GM15510 (cell line): ENCODE data around the gene RXRA.

ENCODE experiments used
- POLR2A ChIP-seq: IDR thresholded peaks from 3 replicates; pipeline ENCODE4 v1.6.1; 2011; ENCODE audit warnings: borderline replicate concordance; ENCODE audit not compliant: insufficient read length; ENCODE audit errors: extremely low read depth

RXRA gene

GRCh38 chr9:134440636-134441226 lies 114.5 kb downstream of the RXRA start:
- TF ChIP-seq POLR2A, result no peak

GRCh38 chr9:134441227-134442084 lies 115.2 kb downstream of the RXRA start:
- TF ChIP-seq POLR2A, result no peak

GRCh38 chr9:134442085-134442474 lies 115.8 kb downstream of the RXRA start:
- no peak for TF ChIP-seq POLR2A

GRCh38 chr9:134442486-134443173 lies 116.4 kb downstream of the RXRA start:
- TF ChIP-seq POLR2A, result no peak

- TF ChIP-seq POLR2A, result no peak
Observed at GRCh38 chr9:134443174-134444037, 117.2 kb downstream of the RXRA start.

- TF ChIP-seq POLR2A, result no peak
Observed at GRCh38 chr9:134444038-134444315, 117.7 kb downstream of the RXRA start.

- no peak for TF ChIP-seq POLR2A
Observed at GRCh38 chr9:134445000-134445399, 118.7 kb downstream of the RXRA start.

GRCh38 chr9:134449180-134449916 lies 123.1 kb downstream of the RXRA start:
- no peak for TF ChIP-seq POLR2A

- TF ChIP-seq POLR2A, result no peak
Observed at GRCh38 chr9:134451700-134452458, 125.6 kb downstream of the RXRA start.

- no peak for TF ChIP-seq POLR2A
Observed at GRCh38 chr9:134452728-134453127, 126.5 kb downstream of the RXRA start.

GRCh38 chr9:134453776-134454475 lies 127.7 kb downstream of the RXRA start:
- no peak for TF ChIP-seq POLR2A

- no peak for TF ChIP-seq POLR2A
Observed at GRCh38 chr9:134454476-134454857, 128.2 kb downstream of the RXRA start.

GRCh38 chr9:134455021-134455471 lies 128.8 kb downstream of the RXRA start:
- no peak for TF ChIP-seq POLR2A
